GM18873 (cell line): ENCODE results near the gene CDC42EP5.
A peak's percentile ranks its signal among the peaks of the same experiment; 100 is the strongest.
"Not testable (repeated sequence)": the region's sequence is repeated elsewhere in the genome, so short reads cannot be mapped to it uniquely, and the experiment has no call there.

Experiments used
- ATAC-seq: cut with Tn5 transposase; IDR thresholded peaks from one replicate; pipeline ENCODE4 v1.9.1; 2021; ENCODE audit warnings: mild to moderate bottlenecking, moderate library complexity, moderate number of reproducible peaks; ENCODE audit not compliant: unreplicated experiment, low FRiP score

The CDC42EP5 gene

GRCh38 chr19:54492568-54492967, 19.5 kb upstream of the CDC42EP5 start:
- no peak for ATAC-seq

- no peak for ATAC-seq
Measured at GRCh38 chr19:54489766-54490165, 16.7 kb upstream of the CDC42EP5 start.

- no peak for ATAC-seq
Measured at GRCh38 chr19:54489341-54489740, 16.2 kb upstream of the CDC42EP5 start.

GRCh38 chr19:54485851-54486250, 12.8 kb upstream of the CDC42EP5 start:
- no peak for ATAC-seq

GRCh38 chr19:54484451-54484850, 11.4 kb upstream of the CDC42EP5 start:
- no peak for ATAC-seq

- no peak for ATAC-seq
Measured at GRCh38 chr19:54482889-54483288, 9.8 kb upstream of the CDC42EP5 start.

- ATAC-seq, result no peak
Measured at GRCh38 chr19:54481326-54481930, 8.3 kb upstream of the CDC42EP5 start.

GRCh38 chr19:54480051-54480450, 7.0 kb upstream of the CDC42EP5 start:
- no peak for ATAC-seq

GRCh38 chr19:54478677-54479266, 5.7 kb upstream of the CDC42EP5 start:
- no peak for ATAC-seq

- no peak for ATAC-seq
Measured at GRCh38 chr19:54477650-54478049, 4.6 kb upstream of the CDC42EP5 start.

GRCh38 chr19:54475706-54476105, 2.6 kb upstream of the CDC42EP5 start:
- no peak for ATAC-seq

- ATAC-seq, result no peak
Measured at GRCh38 chr19:54473892-54474372, 836 bp upstream of the CDC42EP5 start.

GRCh38 chr19:54470991-54471782, 1.9 kb downstream of the CDC42EP5 start:
- no peak for ATAC-seq

- ATAC-seq, result no peak
Measured at GRCh38 chr19:54470276-54470887, 2.7 kb downstream of the CDC42EP5 start.

GRCh38 chr19:54469496-54469934, 3.6 kb downstream of the CDC42EP5 start:
- no peak for ATAC-seq

GRCh38 chr19:54466110-54466480, 7.0 kb downstream of the CDC42EP5 start:
- not testable (repeated sequence) for ATAC-seq

GRCh38 chr19:54465426-54466109, 7.5 kb downstream of the CDC42EP5 start:
- ATAC-seq, result no peak

- peak; percentile 24 for ATAC-seq
Measured at GRCh38 chr19:54464630-54465425, 8.3 kb downstream of the CDC42EP5 start.

- ATAC-seq, result peak; percentile 45
Measured at GRCh38 chr19:54464044-54464629, 9.0 kb downstream of the CDC42EP5 start.
